GM18951 (cell line): ENCODE data around the gene IL17C.
A peak's percentile ranks its signal among the peaks of the same experiment; 100 is the strongest.

Experiments used
- POLR2A ChIP-seq: IDR thresholded peaks from 4 replicates; pipeline ENCODE4 v1.6.1; 2011; ENCODE audit warnings: mild to moderate bottlenecking; ENCODE audit not compliant: insufficient read length, insufficient read depth; ENCODE audit errors: extremely low read depth
- in situ Hi-C: fragments of 300-500 bp; cut with MboI; formaldehyde crosslinking; loops from one replicate; pipeline ENCODE4 v1.12.0; 2022; ENCODE audit warnings: low sequenced_read_pairs, mixed read lengths, inconsistent platforms; ENCODE audit not compliant: unreplicated experiment

IL17C gene

GRCh38 chr16:88673716-88674379 lies 35.5 kb downstream of the IL17C start:
- no peak for TF ChIP-seq POLR2A
- in situ Hi-C loops = no loop called here

DNA sequence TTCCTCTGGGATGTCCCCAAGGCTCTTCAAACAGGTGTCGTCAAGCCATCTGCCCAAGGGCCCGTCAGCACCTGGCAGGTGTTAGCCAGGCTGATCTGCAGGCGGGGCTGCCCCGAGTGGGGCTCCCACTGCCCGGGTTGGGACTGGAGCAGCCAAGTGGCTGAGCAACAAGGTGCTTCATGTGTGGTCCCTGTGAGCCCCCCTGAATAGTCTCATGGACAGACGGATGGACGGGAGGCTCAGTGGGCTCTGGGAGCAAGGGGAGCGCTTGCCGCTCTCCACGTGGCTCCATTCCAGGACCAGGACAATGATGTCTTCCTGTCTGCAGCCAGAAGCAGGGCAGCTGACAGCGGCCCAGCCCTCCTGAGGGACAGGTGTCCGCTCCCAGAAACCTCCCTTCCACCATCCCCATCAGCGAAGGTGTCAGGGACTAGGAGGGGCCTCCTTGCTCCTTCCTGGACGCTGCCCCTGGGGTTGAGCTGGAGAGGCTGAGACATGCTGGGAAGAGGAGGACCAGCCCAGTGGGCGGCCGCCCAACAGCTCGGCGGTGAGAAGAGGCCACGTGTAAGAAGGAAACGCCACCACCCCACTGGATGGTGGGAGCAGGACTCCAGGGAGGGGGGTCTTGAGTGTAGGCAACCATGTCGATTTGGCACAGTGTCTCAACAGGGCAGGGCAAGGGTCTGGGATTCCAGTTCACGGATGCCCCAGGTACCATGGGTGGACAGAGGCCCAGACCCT lies 38.3 kb downstream of the IL17C start:
- in situ Hi-C loops = no loop called here
- TF ChIP-seq POLR2A = no peak

- no peak for TF ChIP-seq POLR2A
- in situ Hi-C loops = no loop called here
Measured at GRCh38 chr16:88677721-88678120, 39.3 kb downstream of the IL17C start.

DNA sequence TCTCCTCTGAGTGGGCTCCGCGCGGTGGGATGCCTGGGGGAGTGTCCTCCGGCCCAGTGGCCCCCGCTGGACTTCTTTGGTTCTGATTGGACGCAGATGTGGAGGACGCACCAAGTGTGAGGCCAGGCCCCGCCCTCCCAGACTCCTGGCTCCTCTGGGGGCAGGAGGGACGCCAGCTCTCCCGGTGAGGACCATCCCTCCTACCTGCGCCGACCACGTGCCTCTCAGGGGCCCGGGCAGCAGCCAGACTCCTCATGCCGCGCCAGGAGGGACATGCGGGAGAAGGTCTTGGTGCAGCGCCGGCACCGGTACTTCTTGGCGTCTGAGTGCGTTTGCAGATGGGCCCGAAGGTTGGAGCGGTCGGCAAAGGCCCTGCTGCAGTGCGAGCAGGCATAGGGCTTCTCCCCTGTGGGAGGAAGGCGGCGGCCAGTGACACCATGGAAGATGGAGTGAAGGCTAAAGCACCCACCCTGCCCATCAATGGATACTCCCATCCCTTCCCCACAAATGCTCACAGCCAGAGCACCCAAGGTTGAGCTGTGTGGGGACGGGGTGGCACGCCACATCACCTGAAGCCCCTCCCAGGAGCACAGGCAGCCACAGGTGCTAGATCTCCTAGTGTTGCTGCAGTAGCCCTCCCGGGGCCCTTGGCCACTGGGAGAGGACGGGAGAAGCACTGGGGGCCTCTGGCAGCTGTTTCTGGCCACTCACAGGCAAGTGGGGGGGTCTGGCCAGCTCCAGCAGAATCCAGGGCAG lies 40.0 kb downstream of the IL17C start:
- TF ChIP-seq POLR2A = no peak
- in situ Hi-C loops = no loop called here

- in situ Hi-C loops = no loop called here
- no peak for TF ChIP-seq POLR2A
Measured at GRCh38 chr16:88680554-88681083, 42.2 kb downstream of the IL17C start.

- in situ Hi-C loops = no loop called here
- TF ChIP-seq POLR2A = no peak
Measured at GRCh38 chr16:88681084-88681680, 42.8 kb downstream of the IL17C start.

GRCh38 chr16:88681709-88682451 lies 43.5 kb downstream of the IL17C start:
- TF ChIP-seq POLR2A = peak; percentile 68
- in situ Hi-C loops = no loop called here

DNA sequence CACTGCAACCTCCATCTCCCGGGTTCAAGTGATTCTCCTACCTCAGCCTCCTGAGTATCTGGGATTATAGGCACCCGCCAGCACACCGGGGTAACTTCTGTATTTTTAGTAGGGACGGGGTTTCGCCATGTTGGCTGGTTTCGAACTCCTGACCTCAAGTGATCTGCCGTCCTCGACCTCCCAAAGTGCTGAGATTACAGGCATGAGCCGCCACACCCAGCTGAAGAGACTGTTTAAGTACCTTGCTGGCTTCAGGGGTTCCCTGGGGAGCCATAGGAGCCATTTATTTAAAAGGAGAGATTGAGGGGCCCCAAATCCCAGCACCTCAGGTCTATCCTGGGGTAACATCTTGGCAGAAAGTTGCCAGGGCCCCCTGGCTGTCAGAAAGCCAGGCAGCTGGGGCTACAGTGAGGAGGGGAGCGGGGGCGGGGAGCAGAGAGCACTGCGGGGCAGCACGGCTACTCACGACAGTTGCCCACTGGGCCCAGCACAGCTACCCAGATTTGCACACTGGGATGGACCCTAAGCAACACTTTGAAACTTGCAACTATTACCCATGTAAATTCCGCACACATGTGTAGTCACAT lies 46.3 kb downstream of the IL17C start:
- no peak for TF ChIP-seq POLR2A
- in situ Hi-C loops = no loop called here

DNA sequence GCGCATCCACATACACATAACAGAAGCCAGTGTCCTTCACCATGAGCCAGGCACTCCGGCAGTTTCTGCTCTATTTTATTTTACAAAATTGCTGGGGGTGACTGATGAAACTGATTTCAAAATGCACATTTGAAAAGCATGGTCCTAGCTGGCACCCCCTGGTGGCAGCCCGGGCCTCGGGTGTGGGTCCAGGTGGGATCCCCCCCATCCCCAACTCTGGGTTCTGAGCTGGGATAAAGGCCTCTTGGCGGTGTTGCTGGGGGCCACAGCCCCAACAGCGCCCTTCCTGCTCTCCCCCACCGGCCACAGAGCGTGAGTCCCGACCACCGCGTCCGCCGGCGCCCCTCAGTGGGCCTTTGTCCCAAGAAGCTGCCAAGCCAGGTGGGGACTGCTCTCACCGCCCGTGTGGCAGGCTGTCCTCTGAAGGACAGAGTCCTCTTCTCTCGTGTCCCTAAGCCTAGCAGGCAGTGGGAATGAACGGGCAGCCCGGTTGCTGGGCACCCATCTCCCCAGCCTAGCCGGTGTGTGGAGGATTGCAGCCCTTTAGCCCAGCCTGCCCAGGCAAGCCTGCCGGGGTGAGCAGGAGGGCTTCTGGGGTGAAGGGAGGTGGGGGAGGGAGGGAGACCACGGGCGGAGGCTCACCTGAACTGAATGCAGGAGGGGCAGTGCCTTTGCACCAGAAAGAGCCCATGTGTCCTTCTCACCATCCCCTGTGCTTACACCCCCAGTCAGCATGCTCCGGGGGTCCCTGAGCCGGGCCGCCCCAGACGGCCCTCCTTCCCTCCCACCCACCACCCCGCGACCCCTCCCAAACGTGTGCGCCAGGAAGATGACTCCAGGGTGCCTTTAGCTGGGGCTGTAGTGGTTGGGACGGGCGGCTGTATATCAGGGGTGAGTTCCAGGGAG lies 47.0 kb downstream of the IL17C start:
- in situ Hi-C loops = no loop called here
- no peak for TF ChIP-seq POLR2A

- in situ Hi-C loops = no loop called here
- no peak for TF ChIP-seq POLR2A
Measured at GRCh38 chr16:88686062-88686438, 47.7 kb downstream of the IL17C start.

DNA sequence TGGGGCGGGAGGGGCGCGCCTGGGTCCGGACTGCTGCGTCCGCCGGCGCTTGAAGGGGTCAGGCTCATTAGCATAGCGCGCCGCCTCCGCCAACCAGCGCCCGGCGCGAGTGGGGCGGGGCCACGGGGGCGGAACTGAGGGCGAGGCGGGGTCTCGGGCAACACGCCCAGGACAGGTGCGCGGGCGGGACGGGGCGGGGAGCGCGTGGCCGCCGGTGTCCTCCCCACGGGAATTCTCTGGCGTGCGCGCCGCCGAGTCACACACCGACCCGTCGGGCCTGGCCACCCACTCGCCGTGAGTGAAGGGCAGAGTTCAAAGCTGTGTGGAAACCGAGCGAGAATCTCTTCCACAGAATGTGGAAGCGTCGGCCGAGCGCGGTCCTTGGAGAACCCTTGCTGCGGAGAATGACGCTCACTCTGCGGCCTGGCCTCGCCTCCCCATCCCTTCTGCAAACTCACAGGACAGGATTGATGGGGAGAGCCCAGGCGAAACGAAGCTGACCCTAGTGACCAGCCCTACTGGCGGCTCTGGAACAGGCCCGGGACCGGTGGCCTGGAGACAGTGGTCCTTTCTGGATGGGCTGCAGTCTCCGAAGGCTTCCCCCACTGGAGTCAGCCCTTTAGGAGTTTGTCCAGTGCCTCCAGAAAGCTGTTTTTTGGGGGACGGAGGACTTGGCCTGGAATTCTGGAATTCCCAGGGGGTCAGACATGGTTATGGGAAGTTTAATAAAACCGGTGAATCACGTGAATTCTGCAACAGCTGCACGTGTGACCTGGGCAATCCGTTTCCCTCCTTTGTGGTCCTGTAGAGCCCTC lies 48.3 kb downstream of the IL17C start, which contains the start of gene SNAI3:
TSS of gene SNAI3 (minus strand) at position 69 of the 815 bp plus-strand sequence. CDS start 101 bp downstream, outside the sequence.
- in situ Hi-C loops = no loop called here
- TF ChIP-seq POLR2A = no peak

DNA sequence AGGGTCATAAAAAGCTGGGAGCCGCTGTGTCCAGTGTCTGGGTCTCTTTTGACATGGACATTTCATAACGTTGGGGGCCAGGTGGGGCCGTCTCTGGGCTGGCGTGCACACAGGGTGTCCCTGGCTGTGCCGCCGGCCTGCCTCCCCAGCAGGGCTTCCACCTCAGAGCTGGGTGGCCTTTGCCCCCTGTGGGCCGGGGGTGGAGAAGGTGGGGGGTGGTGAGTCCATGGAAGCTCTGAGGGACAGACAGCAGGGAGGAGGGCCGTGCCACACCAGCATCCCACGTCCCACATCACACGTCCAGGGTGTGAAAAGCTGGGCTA lies 48.8 kb downstream of the IL17C start:
- TF ChIP-seq POLR2A = no peak

More for the DNA sequence above, 48.8 kb downstream of the IL17C start:
- in situ Hi-C loops = no loop called here
